GM19193 (cell line): ENCODE measurements around the gene KCNJ3.

ENCODE experiments used
- POLR2A ChIP-seq: IDR thresholded peaks from 4 replicates; pipeline ENCODE4 v1.6.1; 2011; ENCODE audit not compliant: insufficient read depth, insufficient read length; ENCODE audit errors: extremely low read depth

Gene KCNJ3

DNA sequence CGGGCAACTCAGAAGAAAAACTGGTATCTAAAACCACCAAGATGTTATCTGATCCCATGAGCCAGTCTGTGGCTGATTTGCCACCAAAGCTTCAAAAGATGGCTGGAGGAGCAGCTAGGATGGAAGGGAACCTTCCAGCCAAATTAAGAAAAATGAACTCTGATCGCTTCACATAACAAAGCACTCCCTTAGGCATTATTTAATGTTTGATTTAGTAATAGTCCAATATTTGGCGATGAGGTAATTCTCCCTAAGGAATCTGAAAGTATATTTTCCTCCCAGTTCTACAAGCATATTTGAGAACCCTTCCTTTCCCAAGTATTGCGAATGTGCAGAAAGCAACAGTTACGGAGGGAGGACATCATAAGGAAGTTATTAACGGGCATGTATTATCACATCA lies 156.6 kb downstream of the KCNJ3 start:
- TF ChIP-seq POLR2A = no peak

DNA sequence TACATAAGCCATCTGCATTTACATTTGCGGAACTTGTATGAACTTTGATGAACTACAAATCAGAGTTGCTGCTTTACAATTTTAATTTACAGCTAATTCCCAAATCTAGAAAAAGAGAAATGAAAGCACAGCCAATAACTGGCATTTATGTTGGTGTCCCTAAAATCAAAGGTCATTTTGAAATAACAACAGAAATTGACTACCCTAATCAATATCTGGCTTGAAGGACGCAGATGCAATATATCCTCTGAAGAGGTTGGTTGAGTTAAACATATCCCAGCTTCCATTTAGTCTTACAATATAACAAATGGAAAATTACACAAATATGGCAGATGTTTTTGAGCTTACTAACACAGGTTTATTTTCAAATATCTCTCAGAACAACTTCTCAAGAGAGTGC lies 177.5 kb downstream of the KCNJ3 start:
- TF ChIP-seq POLR2A = no peak

DNA sequence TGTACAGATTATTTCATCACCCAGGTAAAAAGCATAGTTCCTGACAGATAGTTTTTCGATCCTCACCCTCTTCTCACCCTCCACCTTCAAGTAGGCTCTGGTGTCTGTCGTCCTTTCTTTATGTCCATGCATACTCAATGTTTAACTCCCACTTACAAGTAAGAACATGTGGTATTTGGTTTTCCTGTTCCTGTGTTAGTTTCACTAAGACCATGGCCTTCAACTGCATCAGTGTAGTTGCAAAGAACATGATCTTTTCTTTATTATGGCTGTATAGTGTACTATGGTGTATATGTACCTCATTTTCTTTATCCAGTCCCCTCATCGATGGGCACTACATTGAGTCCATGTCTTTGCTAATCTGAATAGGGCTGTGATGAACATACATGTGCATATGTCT lies 184.2 kb downstream of the KCNJ3 start:
- no peak for TF ChIP-seq POLR2A

DNA sequence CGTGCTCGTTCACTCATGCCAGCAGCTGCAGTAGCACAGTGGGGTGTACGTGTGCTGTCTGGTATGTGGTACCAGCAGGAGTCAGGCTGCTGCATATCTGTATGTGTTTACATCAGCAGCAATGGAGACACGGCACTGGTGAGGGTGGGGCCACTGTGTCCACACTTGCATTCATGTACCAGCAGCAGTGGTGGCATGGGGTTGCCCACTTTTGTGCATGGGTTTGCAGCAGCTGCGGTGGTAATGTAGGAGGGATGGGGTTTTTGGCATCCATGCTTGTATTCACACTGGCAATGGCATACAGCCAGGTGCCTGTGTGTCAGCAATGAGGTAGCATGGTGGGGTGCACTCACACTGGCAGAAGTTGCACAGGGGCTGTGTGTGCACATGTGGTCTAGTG lies 187.8 kb downstream of the KCNJ3 start:
- no peak for TF ChIP-seq POLR2A

DNA sequence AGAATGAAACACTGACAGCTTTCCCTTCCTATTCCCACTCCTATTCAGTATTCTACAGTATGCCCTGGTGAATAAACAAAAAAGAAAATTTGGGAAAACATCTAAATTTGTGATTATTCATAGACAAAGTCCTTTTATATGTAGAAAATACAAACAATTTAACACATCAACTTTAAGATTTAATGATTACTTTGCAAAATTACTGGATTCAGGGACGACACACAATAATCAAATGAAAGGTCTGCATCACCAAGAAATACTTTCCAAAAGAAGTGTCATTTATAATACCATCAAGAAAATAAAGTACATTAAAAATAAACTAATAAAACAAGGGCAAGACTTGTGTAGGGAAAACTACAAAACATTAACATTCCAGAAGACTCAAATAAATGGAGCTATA lies 199.8 kb downstream of the KCNJ3 start:
- TF ChIP-seq POLR2A = no peak

DNA sequence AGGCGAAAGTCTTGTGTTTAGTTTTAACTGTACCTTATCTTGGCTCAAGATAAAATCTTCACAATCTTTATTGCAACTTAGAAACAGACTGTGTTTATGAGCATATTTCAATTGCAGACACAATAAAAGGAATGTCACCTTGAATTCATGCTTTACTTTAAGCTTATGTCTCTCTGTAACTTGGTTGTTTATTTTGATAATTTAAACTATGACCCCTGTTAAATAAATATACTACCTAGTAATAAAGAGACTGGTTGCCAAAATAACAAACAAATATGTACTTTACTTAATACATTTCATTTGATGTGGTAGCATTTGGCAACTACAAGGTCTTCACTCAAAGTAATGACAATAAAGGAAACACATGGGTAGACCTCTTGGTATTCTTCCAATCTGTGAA lies 202.6 kb downstream of the KCNJ3 start:
- no peak for TF ChIP-seq POLR2A
